ENCODE measurements around the gene SCNN1A. TPM values are rescaled to one million over a fixed set of nuclear protein-coding genes. Genes with fewer than 3 reads are reported as not detected.
A peak's percentile ranks its signal among the peaks of the same experiment; 100 is the strongest.

The SCNN1A gene
- total and polyA plus RNA-seq, 2 donors (not counting 3 experiments of a cell fraction or from before 2014, with no cell fraction given) = 0.12 to 0.18 TPM

DNA sequence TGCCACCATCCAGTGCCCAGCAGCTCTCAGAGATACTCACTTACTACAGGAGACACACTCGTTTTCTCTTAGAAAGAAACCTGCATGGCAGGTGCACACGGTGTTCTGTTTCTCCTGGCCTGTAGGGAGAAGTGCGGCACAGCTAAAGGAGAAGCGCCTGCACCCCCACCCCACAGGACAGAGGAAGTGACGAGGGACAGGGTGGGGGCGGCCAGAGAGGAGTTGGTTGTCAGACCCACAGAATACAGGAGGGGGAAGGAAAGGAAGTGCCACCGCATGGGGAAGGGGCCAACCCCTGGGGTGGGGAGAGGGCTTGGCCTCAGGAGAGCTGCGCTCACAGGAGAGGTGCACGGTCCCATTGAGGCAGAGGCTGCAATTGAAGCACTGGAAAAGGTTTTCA lies 42.3 kb downstream of the SCNN1A start:
- FAIRE-seq = no peak
- H3K27ac ChIP-seq (ENCODE audit: insufficient read depth, low read depth, low read length) = peak overlapping the region; percentile 32
- ChIA-PET POLR2A (interaction anchor here (0.6 to 0.9 kb wide), 3 partner anchors 19 to 138 kb away, joined by 3 to 8 read pairs (median 4); partner anchors contain the start of gene VAMP1), CTCF (interaction anchor here (0.7 to 1.5 kb wide), 12 partner anchors 9 to 205 kb away, joined by 3 to 9 read pairs (median 3); partner anchors contain the start of genes LTBR and TNFRSF1A)
- H3K27me3 ChIP-seq (ENCODE audit: control insufficient read depth in 2 of 2, insufficient read depth in 2 of 2, low read length in 2 of 2) = no peaks in the 10 kb centered on the region
- no peak overlapping the region for H3K4me2 ChIP-seq (ENCODE audit: insufficient read depth, low read length)
- no peak overlapping the region for H3K9ac ChIP-seq (replicated peaks; ENCODE audit: extremely low read depth, insufficient read depth, low read length)
- H3K36me3 ChIP-seq (ENCODE audit: control insufficient read depth in 2 of 2, extremely low read depth in 1 of 2, insufficient read depth in 2 of 2, low read length in 2 of 2) = peaks cover 30 to 47% of the 10 kb centered on the region in 2 experiments
- H3K79me2 ChIP-seq (ENCODE audit: control insufficient read depth, insufficient read depth, low read length) = peaks cover 48% of the 10 kb centered on the region
- DNase-seq (ENCODE audit: low read depth, low spot score) = no peak
- no peak overlapping the region for H3K4me3 ChIP-seq (replicated peaks in 1 of 3; ENCODE audit: insufficient read depth in 1 of 3, low read depth in 1 of 3, low read length in 3 of 3)
- H3K9me3 ChIP-seq (replicated peaks; ENCODE audit: control insufficient read depth, insufficient read depth, low read length) = no peaks in the 10 kb centered on the region
- no TSS peak for BruUV-seq (replicated peaks)
- H3K9me1 ChIP-seq (replicated peaks; ENCODE audit: control insufficient read depth, extremely low read depth, insufficient read depth, low read length) = no peaks in the 10 kb centered on the region
- TF ChIP-seq JUN (IDR thresholded peaks at IDR 0.05; ENCODE audit: borderline replicate concordance, insufficient read depth, insufficient read length, low read depth) (no peak), POLR2A (IDR thresholded peaks at IDR 0.05; ENCODE audit: low read depth, low read length) (no peak), POLR2AphosphoS5 (IDR thresholded peaks at IDR 0.05; ENCODE audit: insufficient read depth, low read depth, low read length) (no peak), FOS (IDR thresholded peaks at IDR 0.05; ENCODE audit: borderline replicate concordance, insufficient read depth, low read length) (no peak), MYC (IDR thresholded peaks at IDR 0.05; ENCODE audit: low read depth, low read length) (no peak), EZH2 (IDR thresholded peaks at IDR 0.05; ENCODE audit: borderline replicate concordance, low read depth, low read length, severe bottlenecking) (no peak), GATA2 (IDR thresholded peaks at IDR 0.05; ENCODE audit: insufficient read depth, insufficient read length, low read depth, low read length) (no peak)
- TF ChIP-seq, protein P1, sequence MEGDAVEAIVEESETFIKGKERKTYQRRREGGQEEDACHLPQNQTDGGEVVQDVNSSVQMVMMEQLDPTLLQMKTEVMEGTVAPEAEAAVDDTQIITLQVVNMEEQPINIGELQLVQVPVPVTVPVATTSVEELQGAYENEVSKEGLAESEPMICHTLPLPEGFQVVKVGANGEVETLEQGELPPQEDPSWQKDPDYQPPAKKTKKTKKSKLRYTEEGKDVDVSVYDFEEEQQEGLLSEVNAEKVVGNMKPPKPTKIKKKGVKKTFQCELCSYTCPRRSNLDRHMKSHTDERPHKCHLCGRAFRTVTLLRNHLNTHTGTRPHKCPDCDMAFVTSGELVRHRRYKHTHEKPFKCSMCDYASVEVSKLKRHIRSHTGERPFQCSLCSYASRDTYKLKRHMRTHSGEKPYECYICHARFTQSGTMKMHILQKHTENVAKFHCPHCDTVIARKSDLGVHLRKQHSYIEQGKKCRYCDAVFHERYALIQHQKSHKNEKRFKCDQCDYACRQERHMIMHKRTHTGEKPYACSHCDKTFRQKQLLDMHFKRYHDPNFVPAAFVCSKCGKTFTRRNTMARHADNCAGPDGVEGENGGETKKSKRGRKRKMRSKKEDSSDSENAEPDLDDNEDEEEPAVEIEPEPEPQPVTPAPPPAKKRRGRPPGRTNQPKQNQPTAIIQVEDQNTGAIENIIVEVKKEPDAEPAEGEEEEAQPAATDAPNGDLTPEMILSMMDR (IDR thresholded peaks at IDR 0.05; ENCODE audit: extremely low read depth in 1 of 2, insufficient read depth in 1 of 2, low read depth in 1 of 2, low read length in 2 of 2) = no peak
- TF ChIP-seq, protein P2, sequence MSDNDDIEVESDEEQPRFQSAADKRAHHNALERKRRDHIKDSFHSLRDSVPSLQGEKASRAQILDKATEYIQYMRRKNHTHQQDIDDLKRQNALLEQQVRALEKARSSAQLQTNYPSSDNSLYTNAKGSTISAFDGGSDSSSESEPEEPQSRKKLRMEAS (IDR thresholded peaks at IDR 0.05; ENCODE audit: insufficient read depth, insufficient read length) = no peak
- no peaks in the 10 kb centered on the region for H4K20me1 ChIP-seq (replicated peaks; ENCODE audit: control insufficient read depth, extremely low read depth, insufficient read depth, low read length)
- intact Hi-C loops (cut with micrococcal nuclease) (no loop called here), dilution Hi-C loops (cut with MboI; ENCODE audit: extremely low pct_ligation_motif_present, low sequenced_read_pairs) (no loop called here)
- H3K4me1 ChIP-seq (ENCODE audit: control insufficient read depth, extremely low read depth, insufficient read depth, low read length) = peaks cover 42% of the 10 kb centered on the region
- H2AFZ ChIP-seq (ENCODE audit: low read depth, low read length) = no peak overlapping the region
